ENCODE data around the gene ATF7IP.
"Not testable (repeated sequence)": the region's sequence is repeated elsewhere in the genome, so short reads cannot be mapped to it uniquely, and the experiment has no call there.

- not testable (repeated sequence) for TF ChIP-seq EZH2 (IDR thresholded peaks at IDR 0.05; ENCODE audit: borderline replicate concordance, low read length); CTCF (conservative IDR thresholded peaks at IDR 0.05 in 1 of 2, IDR thresholded peaks at IDR 0.05 in 1 of 2; ENCODE audit: extremely low read depth in 1 of 2, insufficient read depth in 1 of 2, low read depth in 1 of 2, low read length in 2 of 2)
Observed at GRCh38 chr12:14352066-14352465, 13.4 kb upstream of the ATF7IP start.

All from mammary epithelial cell (primary cell).